Mononuclear cell (primary cell): Measurements from ENCODE around the gene DYSF. TPM values are rescaled to one million over a fixed set of nuclear protein-coding genes. Genes with fewer than 3 reads are reported as not detected.

Source experiments
- H3K27me3 ChIP-seq: 2 replicates; pipeline ENCODE4 v1.6.0; 2011; ENCODE audit warnings: low read length, control low read depth; ENCODE audit not compliant: insufficient read depth
- H3K4me1 ChIP-seq: 2 replicates; pipeline ENCODE4 v1.5.1; 2011; ENCODE audit warnings: mild to moderate bottlenecking, low read length, control low read depth; ENCODE audit not compliant: insufficient read depth
- H3K4me3 ChIP-seq: 2 replicates; pipeline ENCODE4 v1.5.1; 2011; ENCODE audit warnings: mild to moderate bottlenecking, low read length, moderate library complexity
- H3K9me3 ChIP-seq: 2 replicates; pipeline ENCODE4 v1.5.1; 2011; ENCODE audit warnings: low read depth, mild to moderate bottlenecking, control low read depth, low read length
- total RNA-seq: library from RNA; depleted of rRNA; stranded (reverse); fragments of >200 nt; gene quantifications from one replicate; pipeline ENCODE4 v1.2.3, GENCODE V29; 2012

Gene DYSF
- total RNA-seq, 1 donor, result 13.3 TPM

- Histone ChIP-seq H3K4me3 (no peak overlapping the region), H3K27me3 (no peaks in the 10 kb centered on the region), H3K9me3 (no peaks in the 10 kb centered on the region), H3K4me1 (no peaks in the 10 kb centered on the region)
These were observed 257.9 kb downstream of the DYSF start for GRCh38 chr2:71711133-71711855.

GRCh38 chr2:71712158-71712818, 258.9 kb downstream of the DYSF start:
- Histone ChIP-seq H3K4me1 (no peaks in the 10 kb centered on the region), H3K27me3 (no peaks in the 10 kb centered on the region), H3K9me3 (no peaks in the 10 kb centered on the region), H3K4me3 (no peak overlapping the region)

GRCh38 chr2:71713581-71714580, 260.5 kb downstream of the DYSF start:
- Histone ChIP-seq H3K9me3 (no peaks in the 10 kb centered on the region), H3K4me3 (no peak overlapping the region), H3K4me1 (no peaks in the 10 kb centered on the region), H3K27me3 (no peaks in the 10 kb centered on the region)

GRCh38 chr2:71714601-71715240, 261.4 kb downstream of the DYSF start:
- Histone ChIP-seq H3K27me3 (no peaks in the 10 kb centered on the region), H3K9me3 (no peaks in the 10 kb centered on the region), H3K4me1 (no peaks in the 10 kb centered on the region), H3K4me3 (no peak overlapping the region)

GRCh38 chr2:71715241-71715750, 261.9 kb downstream of the DYSF start:
- Histone ChIP-seq H3K9me3 (no peaks in the 10 kb centered on the region), H3K4me3 (no peak overlapping the region), H3K4me1 (no peaks in the 10 kb centered on the region), H3K27me3 (no peaks in the 10 kb centered on the region)

- no peaks in the 10 kb centered on the region for H3K9me3 ChIP-seq
- H3K4me3 ChIP-seq, result no peak overlapping the region
- H3K27me3 ChIP-seq, result no peaks in the 10 kb centered on the region
- no peaks in the 10 kb centered on the region for H3K4me1 ChIP-seq
These were observed 262.8 kb downstream of the DYSF start for GRCh38 chr2:71715951-71716696.

GRCh38 chr2:71716697-71717624, 263.6 kb downstream of the DYSF start:
- Histone ChIP-seq H3K4me3 (no peak overlapping the region), H3K4me1 (no peaks in the 10 kb centered on the region), H3K9me3 (no peaks in the 10 kb centered on the region), H3K27me3 (no peaks in the 10 kb centered on the region)

- Histone ChIP-seq H3K27me3 (no peaks in the 10 kb centered on the region), H3K4me3 (no peak overlapping the region), H3K4me1 (no peaks in the 10 kb centered on the region), H3K9me3 (no peaks in the 10 kb centered on the region)
These were observed 265.3 kb downstream of the DYSF start for GRCh38 chr2:71718686-71719085.

- Histone ChIP-seq H3K9me3 (no peaks in the 10 kb centered on the region), H3K27me3 (no peaks in the 10 kb centered on the region), H3K4me3 (no peak overlapping the region), H3K4me1 (no peaks in the 10 kb centered on the region)
These were observed 266.3 kb downstream of the DYSF start for GRCh38 chr2:71719520-71720282.

GRCh38 chr2:71720283-71720560, 266.9 kb downstream of the DYSF start:
- no peaks in the 10 kb centered on the region for H3K27me3 ChIP-seq

GRCh38 chr2:71720596-71721361, 267.4 kb downstream of the DYSF start:
- Histone ChIP-seq H3K4me3 (no peak overlapping the region), H3K4me1 (no peaks in the 10 kb centered on the region), H3K27me3 (no peaks in the 10 kb centered on the region), H3K9me3 (peaks cover 5% of the 10 kb centered on the region)

More at GRCh38 chr2:71720283-71720560, 266.9 kb downstream of the DYSF start:
- no peaks in the 10 kb centered on the region for H3K4me1 ChIP-seq
- no peak overlapping the region for H3K4me3 ChIP-seq
- H3K9me3 ChIP-seq, result peaks cover 3% of the 10 kb centered on the region

GRCh38 chr2:71721362-71721665, 268.0 kb downstream of the DYSF start:
- H3K9me3 ChIP-seq, result peaks cover 5% of the 10 kb centered on the region
- H3K27me3 ChIP-seq, result no peaks in the 10 kb centered on the region
- no peaks in the 10 kb centered on the region for H3K4me1 ChIP-seq
- H3K4me3 ChIP-seq, result no peak overlapping the region
